Measurements from ENCODE around the gene ATG7.
"Not testable (repeated sequence)": the region's sequence is repeated elsewhere in the genome, so short reads cannot be mapped to it uniquely, and the experiment has no call there.

The ATG7 gene

DNA sequence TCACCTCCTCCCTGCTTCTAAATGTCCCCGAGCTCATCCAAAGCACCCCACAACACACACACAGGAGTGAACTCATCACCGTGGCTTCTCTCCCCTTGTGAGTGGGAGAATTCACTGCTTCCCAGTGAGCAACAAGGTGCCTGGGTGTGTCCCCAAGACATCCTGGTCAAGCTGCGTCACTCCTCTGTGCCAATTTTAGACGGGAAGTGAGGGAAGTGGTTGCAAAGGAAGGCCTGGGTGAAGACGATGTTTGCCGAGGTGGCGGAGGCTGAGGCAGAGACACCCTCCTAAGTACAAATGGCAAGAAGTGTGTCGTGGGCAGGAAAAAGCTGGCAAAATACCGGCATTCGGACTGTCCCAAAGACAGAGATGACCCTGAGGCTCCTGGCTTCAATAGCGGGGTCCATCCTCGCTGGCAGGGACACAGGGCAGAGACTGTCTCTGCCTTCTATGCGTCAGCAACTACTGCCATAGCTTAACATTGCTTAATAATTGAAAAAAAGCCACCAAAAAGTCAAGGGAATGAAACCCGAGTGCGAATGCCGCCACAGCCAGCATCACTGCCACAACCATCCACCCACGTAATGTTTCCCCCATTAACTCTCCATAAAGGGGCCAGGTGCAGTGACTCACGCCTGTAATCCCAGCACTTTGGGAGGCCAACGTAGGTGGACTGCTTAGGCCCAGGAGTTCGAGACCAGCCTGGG is 298.7 kb downstream of the ATG7 start:
- Mint-ChIP-seq H3K27ac (peak overlapping the region; percentile 42), H3K9me3 (no peaks in the 10 kb centered on the region), H3K27me3 (no peaks in the 10 kb centered on the region), H3K36me3 (ENCODE audit: low read depth) (peaks cover 5% of the 10 kb centered on the region), H3K4me3 (no peak overlapping the region), H3K4me1 (peaks cover 20% of the 10 kb centered on the region)
- DNase-seq, result no peak
- no peak for ATAC-seq

DNA sequence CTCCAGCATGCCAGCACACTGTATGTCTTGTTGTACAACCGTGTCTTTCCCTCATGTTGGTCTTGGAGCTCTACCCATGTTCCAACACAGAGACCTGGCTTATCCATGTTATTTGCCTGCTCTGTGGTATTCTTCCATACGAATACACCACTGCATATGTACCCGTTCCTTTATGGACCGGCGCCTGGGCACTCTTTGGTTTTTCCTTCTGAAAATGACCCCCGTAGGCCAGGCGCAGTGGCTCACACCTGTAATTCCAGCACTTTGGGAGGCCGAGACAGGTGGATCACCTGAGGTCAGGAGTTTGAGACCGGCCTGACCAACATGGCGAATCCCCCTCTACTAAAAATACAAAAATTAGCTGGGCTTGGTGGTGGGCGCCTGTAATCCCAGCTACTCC is 300.5 kb downstream of the ATG7 start:
- H3K9me3 Mint-ChIP-seq, DNase-seq: not testable (repeated sequence)
- peaks cover 20% of the 10 kb centered on the region for H3K4me1 Mint-ChIP-seq

DNA sequence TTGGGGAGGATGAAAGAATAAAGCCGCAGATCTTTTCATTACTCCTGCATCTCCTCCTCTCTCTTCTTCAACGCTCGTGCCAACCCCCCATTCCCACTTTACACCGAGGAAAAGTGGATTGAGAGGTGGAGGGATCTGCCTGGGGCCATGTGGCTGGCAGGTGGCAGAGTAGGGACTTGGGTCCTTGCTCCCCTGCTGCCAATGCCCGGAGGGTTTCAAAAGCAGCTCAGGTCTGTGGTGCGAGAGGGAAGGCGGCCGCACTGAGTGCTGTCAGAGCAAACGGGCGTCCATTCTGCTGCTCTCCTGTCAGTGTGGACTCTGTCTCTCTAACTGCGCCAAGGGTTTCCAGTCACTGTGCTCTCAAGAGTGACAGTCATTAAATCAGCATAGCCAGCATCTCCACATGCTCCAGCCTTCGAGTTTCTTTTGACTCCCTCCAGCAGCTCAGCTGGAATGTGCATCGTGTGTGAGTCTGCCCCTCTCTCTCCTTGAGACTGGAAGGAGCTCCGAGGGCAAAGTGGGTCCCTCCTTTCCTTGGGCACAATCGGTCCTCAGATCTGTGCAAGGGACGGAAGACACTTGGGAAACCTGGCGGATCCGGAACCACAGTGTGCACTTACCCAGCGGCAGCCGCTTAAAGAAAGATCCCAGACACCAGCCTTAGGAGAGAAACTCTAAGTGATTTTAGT is 302.9 kb downstream of the ATG7 start:
- Mint-ChIP-seq H3K4me1 (peaks cover 13% of the 10 kb centered on the region), H3K9me3 (no peaks in the 10 kb centered on the region), H3K4me3 (no peak overlapping the region), H3K36me3 (ENCODE audit: low read depth) (peaks cover 5% of the 10 kb centered on the region), H3K27ac (no peak overlapping the region), H3K27me3 (no peaks in the 10 kb centered on the region)
- DNase-seq (no peak), ATAC-seq (no peak)

More for the DNA sequence above, 300.5 kb downstream of the ATG7 start:
- H3K27me3 Mint-ChIP-seq; H3K36me3 Mint-ChIP-seq (ENCODE audit: low read depth); H3K4me3 Mint-ChIP-seq; ATAC-seq: not testable (repeated sequence)
- peak overlapping the region; percentile 52 for H3K27ac Mint-ChIP-seq

DNA sequence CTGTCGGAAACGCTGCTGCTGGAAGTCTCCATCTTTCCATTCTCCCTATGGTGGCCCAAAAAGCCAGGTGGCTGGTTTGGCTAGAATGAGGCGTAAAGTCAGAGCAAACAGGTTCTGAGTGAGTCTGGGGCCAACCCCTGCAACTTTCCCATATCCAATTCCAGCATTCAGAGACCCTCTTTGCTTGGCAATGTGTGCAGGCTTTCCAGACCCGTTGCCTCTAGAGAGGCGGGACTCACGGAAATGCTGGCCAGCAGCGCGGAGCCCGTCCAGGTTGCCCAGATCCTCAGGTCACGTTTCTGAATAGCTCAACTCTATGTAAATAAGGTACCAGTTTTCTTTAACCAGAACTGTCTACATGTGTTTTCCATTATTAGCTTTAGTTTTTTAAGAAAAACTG is 303.5 kb downstream of the ATG7 start:
- Mint-ChIP-seq H3K9me3 (no peaks in the 10 kb centered on the region), H3K4me3 (no peak overlapping the region), H3K27ac (no peak overlapping the region), H3K27me3 (no peaks in the 10 kb centered on the region), H3K36me3 (ENCODE audit: low read depth) (peaks cover 9% of the 10 kb centered on the region), H3K4me1 (peaks cover 14% of the 10 kb centered on the region)
- ATAC-seq (no peak), DNase-seq (no peak)

DNA sequence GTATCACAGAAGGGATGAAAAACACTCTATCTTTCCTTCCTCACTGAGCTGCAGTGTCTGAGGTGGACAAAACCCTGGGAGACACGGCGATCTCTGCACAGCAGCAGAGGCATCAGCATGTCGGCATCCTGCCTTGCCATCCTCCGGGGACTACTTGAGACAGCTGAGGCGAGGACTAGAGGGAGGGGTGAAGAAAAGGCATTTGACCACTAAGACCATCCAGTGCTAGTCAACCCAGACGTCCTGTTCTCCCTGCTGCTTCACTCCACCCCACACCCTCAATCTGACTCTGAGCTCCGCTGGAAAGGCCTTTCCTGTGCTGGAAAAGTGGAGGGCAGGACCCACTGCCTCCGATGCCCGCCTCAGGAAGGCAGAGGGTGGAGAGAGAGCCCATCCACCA is 304.3 kb downstream of the ATG7 start:
- DNase-seq (no peak), ATAC-seq (no peak)
- H3K36me3 Mint-ChIP-seq (ENCODE audit: low read depth), result peaks cover 8% of the 10 kb centered on the region
- no peak overlapping the region for H3K4me3 Mint-ChIP-seq
- no peaks in the 10 kb centered on the region for H3K9me3 Mint-ChIP-seq
- H3K27ac Mint-ChIP-seq, result no peak overlapping the region
- peaks cover 13% of the 10 kb centered on the region for H3K4me1 Mint-ChIP-seq
- no peaks in the 10 kb centered on the region for H3K27me3 Mint-ChIP-seq

DNA sequence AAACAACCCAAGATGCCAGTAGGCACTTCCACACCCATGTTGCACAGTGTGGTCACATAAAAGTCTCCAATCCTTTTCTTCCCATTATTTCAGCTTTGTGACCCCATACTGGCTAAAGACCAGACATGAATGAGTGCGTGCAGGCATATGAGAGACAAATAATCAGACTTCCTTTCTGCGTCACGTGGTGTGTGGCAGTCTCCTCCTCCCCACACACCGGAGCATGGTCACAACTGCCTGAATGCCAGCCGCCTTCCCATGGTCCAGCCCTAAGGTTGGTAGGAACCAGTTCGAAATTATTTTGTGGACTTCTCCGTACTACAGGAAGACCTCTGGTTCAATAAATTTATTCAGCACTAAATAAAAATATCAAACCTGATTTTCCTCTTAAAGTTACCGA is 306.0 kb downstream of the ATG7 start:
- Mint-ChIP-seq H3K36me3 (ENCODE audit: low read depth) (peaks cover 8% of the 10 kb centered on the region), H3K4me1 (peaks cover 26% of the 10 kb centered on the region), H3K9me3 (no peaks in the 10 kb centered on the region), H3K27me3 (no peaks in the 10 kb centered on the region), H3K4me3 (no peak overlapping the region), H3K27ac (no peak overlapping the region)
- DNase-seq (no peak), ATAC-seq (no peak)

DNA sequence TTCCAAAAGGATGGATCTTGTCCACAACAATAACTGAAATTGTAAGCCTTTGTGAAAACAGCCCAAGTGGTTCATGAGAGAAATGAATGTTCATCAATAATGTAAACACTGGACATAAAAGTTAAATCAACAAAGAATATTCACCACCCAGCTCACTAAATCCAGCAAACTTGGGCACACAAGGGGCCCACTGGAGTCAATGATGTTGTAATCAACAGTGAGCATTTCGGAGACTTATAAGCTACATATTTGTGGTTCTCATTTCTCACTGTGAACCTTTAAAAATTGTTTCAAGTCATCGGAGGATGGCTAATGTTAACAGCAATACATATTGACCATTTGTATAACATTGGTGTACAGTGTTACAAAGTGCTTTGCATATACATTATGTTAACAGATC is 308.4 kb downstream of the ATG7 start:
- Mint-ChIP-seq H3K4me3 (no peak overlapping the region), H3K4me1 (peaks cover 40% of the 10 kb centered on the region), H3K36me3 (ENCODE audit: low read depth) (peaks cover 10% of the 10 kb centered on the region), H3K27ac (no peak overlapping the region), H3K9me3 (no peaks in the 10 kb centered on the region), H3K27me3 (no peaks in the 10 kb centered on the region)
- DNase-seq (no peak), ATAC-seq (no peak)

DNA sequence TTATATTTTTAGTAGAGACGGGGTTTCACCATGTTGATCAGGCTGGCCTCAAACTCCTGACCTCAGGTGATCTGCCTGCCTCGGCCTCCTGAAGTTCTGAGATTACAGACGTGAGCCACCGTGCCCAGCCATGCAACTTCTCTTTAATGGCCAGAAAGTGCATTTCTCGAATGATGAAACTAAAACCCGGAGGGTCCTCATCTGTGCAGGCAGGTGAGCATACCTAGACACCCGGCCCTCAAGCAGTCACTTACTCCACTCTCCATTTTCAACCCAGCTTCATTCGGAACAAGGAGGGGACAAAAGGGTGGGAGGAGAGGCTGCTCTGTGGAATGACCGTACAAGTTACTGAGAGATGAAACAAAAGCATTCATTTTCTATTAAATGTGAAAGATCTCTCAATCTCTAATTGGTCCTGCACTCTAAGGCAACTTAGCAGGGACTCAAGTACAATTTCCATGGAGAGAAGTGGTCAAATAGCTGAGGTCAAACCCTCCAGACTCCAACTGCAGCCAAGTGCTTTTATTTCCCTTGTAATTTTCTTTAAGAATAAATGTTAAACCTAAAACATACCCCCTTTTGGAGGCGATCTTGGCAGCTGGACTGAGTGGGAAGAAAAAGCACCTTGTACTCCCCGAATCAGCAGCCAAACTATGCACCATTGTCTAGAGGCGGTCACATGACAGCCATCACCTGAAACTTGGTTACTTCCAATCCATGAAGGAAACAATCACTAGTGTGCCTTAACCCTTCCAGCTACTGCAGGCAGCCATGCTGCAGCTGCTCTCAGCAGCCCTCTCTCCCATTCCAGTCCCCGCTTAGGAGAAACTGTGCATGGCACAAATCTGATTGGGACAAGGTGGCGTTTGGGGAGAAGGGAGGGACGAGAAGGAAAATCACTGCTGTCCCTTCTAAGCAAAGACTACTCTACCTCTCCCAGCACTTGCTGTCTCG is 309.3 kb downstream of the ATG7 start:
- Mint-ChIP-seq H3K9me3 (no peaks in the 10 kb centered on the region), H3K4me3 (no peak overlapping the region), H3K27ac (no peak overlapping the region)

DNA sequence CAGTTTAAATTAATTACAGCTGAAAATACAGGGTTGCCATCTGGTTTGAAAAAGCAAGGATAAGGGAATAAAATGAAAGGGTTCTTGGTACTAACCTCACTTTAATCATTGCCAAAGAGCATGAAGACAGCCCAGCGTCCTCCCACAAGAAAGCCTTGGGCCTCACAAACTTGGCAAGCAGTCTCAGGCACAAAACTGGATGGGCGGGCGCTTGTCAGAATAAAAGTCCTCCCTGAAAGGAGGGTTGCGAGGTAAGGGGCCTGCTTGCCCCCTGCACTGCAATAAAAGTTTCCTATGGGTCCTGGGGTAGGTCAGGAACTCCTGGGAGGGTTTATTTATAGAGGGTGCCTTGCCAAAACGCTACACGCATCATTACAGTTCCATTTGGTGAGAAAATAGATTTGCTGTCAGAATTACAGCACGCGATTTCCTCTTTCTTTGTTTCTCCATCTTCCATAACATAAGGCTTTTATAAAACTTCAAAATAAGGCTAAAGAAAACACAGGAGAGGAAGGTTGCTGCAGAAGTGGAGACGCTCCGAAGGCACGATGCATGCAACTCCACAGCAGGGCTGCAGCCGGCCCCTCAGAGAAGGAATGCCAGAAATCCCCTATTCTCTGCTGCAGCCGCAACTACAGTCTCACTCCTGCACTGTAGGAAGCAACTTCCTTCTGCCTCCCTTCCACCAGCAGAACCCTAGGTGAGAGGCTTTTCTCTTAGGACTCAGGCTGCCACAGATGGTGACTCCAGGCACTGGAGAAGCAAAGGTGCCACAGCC is 310.2 kb downstream of the ATG7 start:
- Mint-ChIP-seq H3K9me3 (no peaks in the 10 kb centered on the region), H3K4me1 (peaks cover 45% of the 10 kb centered on the region), H3K36me3 (ENCODE audit: low read depth) (peaks cover 11% of the 10 kb centered on the region), H3K27ac (peak overlapping the region; percentile 23), H3K4me3 (peak overlapping the region; percentile 31), H3K27me3 (no peaks in the 10 kb centered on the region)
- ATAC-seq (no peak), DNase-seq (no peak)

More for the DNA sequence above, 309.3 kb downstream of the ATG7 start:
- Mint-ChIP-seq H3K36me3 (ENCODE audit: low read depth) (peaks cover 10% of the 10 kb centered on the region), H3K4me1 (peaks cover 44% of the 10 kb centered on the region), H3K27me3 (no peaks in the 10 kb centered on the region)
- no peak for ATAC-seq
- DNase-seq, result no peak

DNA sequence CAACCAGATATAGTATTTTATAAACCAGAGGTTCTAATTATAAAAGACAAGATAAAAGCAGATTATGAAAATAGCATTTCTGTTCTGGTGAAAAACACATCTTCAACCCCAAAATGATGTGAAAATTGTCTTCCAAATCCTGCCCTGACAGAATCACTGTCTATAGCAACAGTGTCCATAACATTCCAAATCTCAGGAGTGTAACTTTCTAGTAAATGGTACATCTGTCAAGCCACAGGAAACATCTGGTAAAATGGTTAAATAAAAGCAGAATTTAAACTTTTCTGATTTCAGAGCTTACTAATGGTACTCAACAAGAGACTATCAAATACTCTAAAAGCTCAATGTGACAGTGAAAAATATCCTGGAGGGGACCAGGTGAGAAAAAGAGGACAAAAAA is 311.0 kb downstream of the ATG7 start:
- ATAC-seq, result no peak
- H3K36me3 Mint-ChIP-seq (ENCODE audit: low read depth), result peaks cover 14% of the 10 kb centered on the region
- H3K4me3 Mint-ChIP-seq, result no peak overlapping the region
- DNase-seq, result no peak
- peaks cover 53% of the 10 kb centered on the region for H3K4me1 Mint-ChIP-seq
- H3K27me3 Mint-ChIP-seq, result no peaks in the 10 kb centered on the region
- no peaks in the 10 kb centered on the region for H3K9me3 Mint-ChIP-seq
- no peak overlapping the region for H3K27ac Mint-ChIP-seq

DNA sequence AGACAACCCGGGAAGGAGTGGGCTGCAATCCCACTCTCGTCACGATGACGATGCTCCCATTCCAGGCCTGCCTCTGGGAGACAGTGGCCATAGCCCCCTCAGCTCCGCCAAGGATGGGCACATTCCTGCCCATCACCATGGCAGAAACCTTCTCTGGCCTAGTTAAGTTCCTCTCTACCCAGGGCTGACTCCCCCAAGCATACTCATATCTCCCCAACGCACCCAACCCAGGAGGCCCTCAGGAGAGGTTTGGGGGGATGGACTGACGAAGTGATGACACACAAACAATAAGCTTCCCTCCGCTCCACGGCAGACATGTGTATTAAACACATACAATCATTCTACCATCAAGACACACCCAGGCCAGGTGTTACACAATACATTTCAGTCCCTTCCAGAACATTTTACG is 311.4 kb downstream of the ATG7 start:
- no peaks in the 10 kb centered on the region for H3K27me3 Mint-ChIP-seq
- H3K36me3 Mint-ChIP-seq (ENCODE audit: low read depth), result peaks cover 14% of the 10 kb centered on the region
- no peaks in the 10 kb centered on the region for H3K9me3 Mint-ChIP-seq
- peaks cover 56% of the 10 kb centered on the region for H3K4me1 Mint-ChIP-seq
- ATAC-seq (no peak), DNase-seq (no peak)
- no peak overlapping the region for H3K4me3 Mint-ChIP-seq
- H3K27ac Mint-ChIP-seq, result no peak overlapping the region

DNA sequence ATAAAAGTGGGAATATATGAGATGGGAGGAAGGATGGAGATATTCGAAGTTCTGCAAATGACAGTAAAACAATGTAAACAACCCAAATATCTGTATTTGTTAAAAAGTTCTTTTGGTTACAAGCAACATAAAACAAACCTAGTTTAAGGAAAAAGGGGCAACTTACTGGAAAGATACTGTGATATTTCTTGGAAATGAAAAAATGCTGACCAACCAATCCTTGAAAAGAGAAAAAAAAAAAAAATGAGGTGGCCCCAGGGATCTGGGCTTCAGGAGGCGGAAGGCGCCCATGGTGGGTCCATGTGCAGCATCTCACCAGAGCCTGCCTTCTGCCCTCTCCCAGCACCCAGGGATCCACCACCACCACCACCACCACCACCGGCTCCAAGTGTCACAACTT is 312.4 kb downstream of the ATG7 start:
- ATAC-seq (no peak), DNase-seq (no peak)
- H3K36me3 Mint-ChIP-seq (ENCODE audit: low read depth), result peaks cover 14% of the 10 kb centered on the region
- peaks cover 61% of the 10 kb centered on the region for H3K4me1 Mint-ChIP-seq
- no peak overlapping the region for H3K4me3 Mint-ChIP-seq
- H3K27ac Mint-ChIP-seq, result no peak overlapping the region
- no peaks in the 10 kb centered on the region for H3K27me3 Mint-ChIP-seq
- H3K9me3 Mint-ChIP-seq, result no peaks in the 10 kb centered on the region

DNA sequence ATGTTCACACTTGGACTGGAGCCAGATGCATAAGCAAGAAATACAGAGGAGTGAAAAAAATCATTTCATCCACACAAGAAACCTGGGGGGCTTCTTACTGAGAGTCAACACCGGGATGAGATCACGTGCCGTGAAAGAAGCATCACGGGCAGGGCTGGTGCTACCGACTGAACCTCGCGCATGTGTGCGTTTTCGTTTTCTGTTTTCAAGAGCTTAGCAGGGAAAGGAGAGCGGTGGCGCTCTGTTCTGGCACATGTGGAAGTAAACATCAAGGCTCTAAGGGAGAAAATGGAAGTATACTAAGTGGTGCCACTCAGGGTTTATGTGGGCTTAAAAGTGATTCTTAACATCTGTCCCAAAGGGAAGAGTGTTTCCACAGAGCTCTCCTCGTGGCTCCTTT is 315.6 kb downstream of the ATG7 start:
- Mint-ChIP-seq H3K36me3 (ENCODE audit: low read depth) (peaks cover 6% of the 10 kb centered on the region), H3K4me3 (no peak overlapping the region), H3K27me3 (no peaks in the 10 kb centered on the region), H3K4me1 (peaks cover 44% of the 10 kb centered on the region), H3K27ac (no peak overlapping the region), H3K9me3 (no peaks in the 10 kb centered on the region)
- no peak for DNase-seq
- ATAC-seq, result no peak

DNA sequence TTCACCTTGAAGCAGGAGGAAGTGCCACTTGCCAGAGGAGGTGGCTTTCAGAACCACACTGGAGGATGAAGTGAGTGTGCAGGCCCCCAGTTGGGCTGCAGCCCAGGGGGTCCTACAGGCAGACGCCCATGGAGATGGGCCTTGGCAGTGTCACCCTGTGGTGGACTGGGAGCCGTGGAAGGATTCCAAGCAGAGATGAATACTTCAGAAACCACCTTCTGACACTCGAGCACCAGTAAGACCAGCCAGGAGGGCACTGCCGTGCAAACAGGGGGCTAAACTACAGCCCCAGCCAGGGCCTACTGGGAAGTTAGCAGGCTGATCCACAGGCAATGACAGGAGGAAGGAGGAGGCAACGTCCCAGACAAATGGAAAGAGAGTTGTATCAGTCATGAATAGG is 316.1 kb downstream of the ATG7 start:
- no peaks in the 10 kb centered on the region for H3K9me3 Mint-ChIP-seq
- peak overlapping the region; percentile 5 for H3K27ac Mint-ChIP-seq
- ATAC-seq, result no peak
- H3K4me3 Mint-ChIP-seq, result no peak overlapping the region
- no peaks in the 10 kb centered on the region for H3K27me3 Mint-ChIP-seq
- peaks cover 6% of the 10 kb centered on the region for H3K36me3 Mint-ChIP-seq (ENCODE audit: low read depth)
- H3K4me1 Mint-ChIP-seq, result peaks cover 39% of the 10 kb centered on the region
- DNase-seq, result no peak

Data from activated naive CD8-positive, alpha-beta T cell treated with anti-CD3 and anti-CD28 coated beads, Interleukin-2, amount 50 U/mL, for 24 hours (primary cell).